SK-N-SH (cell line): Measurements from ENCODE around the gene UNC79. TPM values are rescaled to one million over a fixed set of nuclear protein-coding genes. Genes with fewer than 3 reads are reported as not detected.

Source experiments
- CTCF ChIA-PET: fragments of 300-600, 350-600 bp; formaldehyde crosslinking; extraction: SDS; loops from one replicate; lab custom pipeline; 2021; lab: Yijun Ruan, JAX
- POLR2A ChIA-PET: fragments of 350-600 bp; sonication (Branson Sonifier 250); formaldehyde crosslinking; extraction: SDS; loops from one replicate; lab custom pipeline; 2020; ENCODE audit warnings: antibody characterized with exemption, inconsistent platforms; lab: Yijun Ruan, JAX
- DNase-seq: peaks from one replicate; pipeline ENCODE4 v3.0.0; 2012
- H2AFZ ChIP-seq: fragments of 200-600 bp; sonication (generic); 2 replicates; pipeline ENCODE4 v1.8.1; 2016; ENCODE audit warnings: antibody characterized with exemption, mild to moderate bottlenecking, low read depth
- H3F3A ChIP-seq: fragments of 200-600 bp; sonication (generic); replicated peaks from 2 replicates; pipeline ENCODE3; 2016; ENCODE audit warnings: antibody characterized with exemption, mild to moderate bottlenecking; ENCODE audit not compliant: insufficient read depth
- H3K27ac ChIP-seq, 2 experiments: fragments of 200-500 bp in 1 of 2; fragments of 200-600 bp in 1 of 2; sonication (Bioruptor generic) in 1 of 2; sonication (generic), shearing (Covaris generic) in 1 of 2; 2 replicates each; pipeline versions ENCODE4 v1.5.1 to v1.6.1; 2014 to 2016; ENCODE audit warnings: low read depth in 2 of 2, inconsistent platforms in 1 of 2, low read length in 1 of 2, mild to moderate bottlenecking in 1 of 2, mixed read lengths in 1 of 2
- H3K27me3 ChIP-seq: fragments of 200-600 bp; sonication (generic), shearing (Covaris generic); 2 replicates; pipeline ENCODE4 v1.6.1; 2016; ENCODE audit warnings: mixed run types; ENCODE audit not compliant: insufficient read depth
- H3K36me3 ChIP-seq, 2 experiments: fragments of 200-500 bp in 1 of 2; fragments of 200-600 bp in 1 of 2; sonication (Bioruptor generic) in 1 of 2; sonication (generic) in 1 of 2; replicated peaks in 1 of 2; 2 replicates each; pipeline versions ENCODE3 to v1.5.1; 2014 to 2016; ENCODE audit warnings: low read length in 1 of 2, mild to moderate bottlenecking in 1 of 2; ENCODE audit not compliant: insufficient read depth in 2 of 2, control insufficient read depth in 1 of 2
- H3K4me1 ChIP-seq, 2 experiments: fragments of 200-500 bp in 1 of 2; fragments of 200-600 bp in 1 of 2; sonication (Bioruptor generic) in 1 of 2; sonication (generic), shearing (Covaris generic) in 1 of 2; 2 replicates each; pipeline versions ENCODE4 v1.5.1 to v1.6.1; 2014 to 2016; ENCODE audit warnings: low read depth in 1 of 2, low read length in 1 of 2, mixed run types in 1 of 2; ENCODE audit not compliant: insufficient read depth in 2 of 2, control insufficient read depth in 1 of 2
- H3K4me2 ChIP-seq: fragments of 200-600 bp; sonication (generic), shearing (Covaris generic); 2 replicates; pipeline ENCODE4 v1.6.1; 2017; ENCODE audit warnings: mixed run types
- H3K4me3 ChIP-seq, 2 experiments: fragments of 200-500 bp in 1 of 2; fragments of 200-600 bp in 1 of 2; sonication (Bioruptor generic) in 1 of 2; sonication (generic), shearing (Covaris generic) in 1 of 2; 2 replicates each; pipeline versions ENCODE4 v1.5.1 to v1.8.1; 2014 to 2016; ENCODE audit warnings: low read depth in 2 of 2, inconsistent platforms in 1 of 2, low read length in 1 of 2, mild to moderate bottlenecking in 1 of 2, mixed read lengths in 1 of 2, moderate library complexity in 1 of 2
- H3K79me2 ChIP-seq: fragments of 200-600 bp; sonication (generic); 2 replicates; pipeline ENCODE4 v1.8.1; 2017; ENCODE audit warnings: mild to moderate bottlenecking; ENCODE audit not compliant: insufficient read depth
- H3K9ac ChIP-seq: fragments of 200-600 bp; sonication (generic); 2 replicates; pipeline ENCODE4 v1.6.1; 2017; ENCODE audit warnings: mixed run types
- H3K9me2 ChIP-seq: fragments of 200-600 bp; sonication (generic); 2 replicates; pipeline ENCODE4 v1.6.1; 2017; ENCODE audit warnings: mixed run types
- H3K9me3 ChIP-seq: fragments of 200-600 bp; sonication (generic); 2 replicates; pipeline ENCODE4 v1.6.1; 2017; ENCODE audit warnings: mixed run types, mild to moderate bottlenecking, moderate library complexity
- H4K20me1 ChIP-seq: fragments of 200-600 bp; sonication (generic); 2 replicates; pipeline ENCODE4 v1.6.1; 2017; ENCODE audit warnings: mild to moderate bottlenecking, mixed run types; ENCODE audit not compliant: insufficient read depth
- EP300 ChIP-seq, 2 experiments: IDR thresholded peaks; 2 replicates each; pipeline versions ENCODE4 v1.4.0 to v1.6.1; 2012; ENCODE audit warnings: borderline replicate concordance in 1 of 2, low read depth in 1 of 2, low read length in 1 of 2
- EZH2phosphoT487 ChIP-seq: fragments of 200-600 bp; sonication (generic); IDR thresholded peaks from 2 replicates; pipeline ENCODE4 v1.6.1; 2017; ENCODE audit warnings: low read depth, mixed run types, mild to moderate bottlenecking, antibody characterized with exemption, moderate library complexity, borderline replicate concordance
- FOXJ3 ChIP-seq: sonication (generic); formaldehyde crosslinking; IDR thresholded peaks from 2 replicates; pipeline ENCODE4 v1.5.1; 2020; ENCODE audit warnings: mild to moderate bottlenecking, missing genetic modification reagents
- FOXM1 ChIP-seq: IDR thresholded peaks from 2 replicates; pipeline ENCODE4 v1.4.0; 2012; ENCODE audit warnings: low read depth, mild to moderate bottlenecking
- GABPA ChIP-seq: IDR thresholded peaks from 2 replicates; pipeline ENCODE4 v1.4.0; 2012; ENCODE audit warnings: low read depth, mild to moderate bottlenecking
- GATA2 ChIP-seq: sonication (generic); formaldehyde crosslinking; IDR thresholded peaks from 2 replicates; pipeline ENCODE4 v1.5.0; 2020; ENCODE audit warnings: mild to moderate bottlenecking, missing genetic modification reagents
- IRF3 ChIP-seq: fragments of 150-350 bp; IDR thresholded peaks from 2 replicates; pipeline ENCODE4 v1.6.1; 2016; ENCODE audit warnings: mild to moderate bottlenecking, low read depth, low read length
- MEF2A ChIP-seq: IDR thresholded peaks from 2 replicates; pipeline ENCODE4 v1.4.0; 2012; ENCODE audit warnings: low read depth, borderline replicate concordance
- MXI1 ChIP-seq: IDR thresholded peaks from 2 replicates; pipeline ENCODE4 v1.6.1; 2012; ENCODE audit warnings: mild to moderate bottlenecking, low read depth, low read length, improper control_type of control experiment
- PBX3 ChIP-seq: IDR thresholded peaks from 2 replicates; pipeline ENCODE4; 2012
- POLR2AphosphoS5 ChIP-seq: IDR thresholded peaks from 2 replicates; pipeline ENCODE4 v1.6.1; 2012; ENCODE audit warnings: low read depth, low read length
- RAD21 ChIP-seq: IDR thresholded peaks from 2 replicates; pipeline ENCODE4 v1.6.1; 2012; ENCODE audit warnings: mild to moderate bottlenecking, low read length
- REST ChIP-seq: IDR thresholded peaks from 2 replicates; pipeline ENCODE4 v1.6.1; 2012; ENCODE audit warnings: mild to moderate bottlenecking, low read depth, low read length, moderate library complexity
- RFX5 ChIP-seq: IDR thresholded peaks from 2 replicates; pipeline ENCODE4 v1.6.1; 2012; ENCODE audit warnings: mild to moderate bottlenecking, improper control_type of control experiment, low read length
- RXRA ChIP-seq: IDR thresholded peaks from 2 replicates; pipeline ENCODE4 v1.4.0; 2012; ENCODE audit warnings: low read depth, mild to moderate bottlenecking, borderline replicate concordance
- SIN3A ChIP-seq: IDR thresholded peaks from 2 replicates; pipeline ENCODE4 v1.6.1; 2012; ENCODE audit warnings: low read depth, mild to moderate bottlenecking, low read length, moderate library complexity, borderline replicate concordance
- SMC3 ChIP-seq: IDR thresholded peaks from 2 replicates; pipeline ENCODE4 v1.6.1; 2012; ENCODE audit warnings: low read depth, low read length, improper control_type of control experiment
- TAF1 ChIP-seq: IDR thresholded peaks from 2 replicates; pipeline ENCODE4 v1.6.1; 2012; ENCODE audit warnings: low read depth, mild to moderate bottlenecking, low read length, moderate library complexity, borderline replicate concordance
- TCF12 ChIP-seq: IDR thresholded peaks from 2 replicates; pipeline ENCODE4 v1.4.0; 2012
- TEAD4 ChIP-seq: IDR thresholded peaks from 2 replicates; pipeline ENCODE4 v1.4.0; 2012; ENCODE audit warnings: mild to moderate bottlenecking, borderline replicate concordance; ENCODE audit not compliant: insufficient read depth
- USF2 ChIP-seq: fragments of 150-350 bp; IDR thresholded peaks from 2 replicates; pipeline ENCODE4 v1.6.1; 2017; ENCODE audit warnings: antibody characterized with exemption, low read length, low read depth, borderline replicate concordance
- WGBS: methylation state at CpG from one replicate; pipeline ENCODE4 v1.1.6; 2017; ENCODE audit warnings: low lambda C conversion rate; 5-methylcytosine and 5-hydroxymethylcytosine counted together
- polyA plus RNA-seq, 3 experiments: library from polyadenylated mRNA; depleted of rRNA; stranded (reverse); fragments of >200 nt; gene quantifications; 2 replicates each; pipeline ENCODE4 v1.2.3, GENCODE V29; 2012

The UNC79 gene
- polyA plus RNA-seq, 1 of the 3 experiments (the other 2 are of a cell fraction) = 0.10 TPM

GRCh38 chr14:93729993-93730392 is 299.3 kb downstream of the UNC79 start:
- Histone ChIP-seq H2AFZ (no peak overlapping the region), H3K4me1 (peaks cover 0 to 28% of the 10 kb centered on the region in 2 experiments; a peak in 2 of 4 replicates)

GRCh38 chr14:93731753-93732152 is 301.0 kb downstream of the UNC79 start:
- Histone ChIP-seq H3K4me1 (peaks cover 0 to 30% of the 10 kb centered on the region in 2 experiments; a peak in 2 of 4 replicates), H3K27ac (no peak overlapping the region), H2AFZ (no peak overlapping the region), H3K36me3 (no peaks in the 10 kb centered on the region), H3K9ac (no peak overlapping the region), H3K27me3 (no peaks in the 10 kb centered on the region), H3K9me2 (no peaks in the 10 kb centered on the region), H4K20me1 (no peaks in the 10 kb centered on the region), H3K79me2 (no peaks in the 10 kb centered on the region), H3K4me2 (no peak overlapping the region), H3K4me3 (no peak overlapping the region), H3K9me3 (no peaks in the 10 kb centered on the region), H3F3A (no peaks in the 10 kb centered on the region)
- TF ChIP-seq FOXJ3 (CRISPR knock-in tag) (no peak), SIN3A (no peak), REST (no peak), SMC3 (no peak), USF2 (no peak), EZH2phosphoT487 (no peak), RXRA (no peak), MXI1 (no peak), TAF1 (no peak), TCF12 (no peak), POLR2AphosphoS5 (no peak), EP300 (IDR thresholded peaks at IDR 0.05; ENCODE audit: borderline replicate concordance in 1 of 2, low read depth in 1 of 2, low read length in 1 of 2) (no peak), RFX5 (no peak), RAD21 (no peak), IRF3 (no peak), MEF2A (no peak)
- POLR2A ChIA-PET = interaction anchor here (0.6 kb wide), 1 partner anchor 96 kb away, joined by 3 read pairs; no protein-coding TSS in a partner anchor
- CTCF ChIA-PET = interaction anchor here (1.5 kb wide), 1 partner anchor 171 kb away, joined by 4 read pairs; no protein-coding TSS in a partner anchor
- DNase-seq = no peak
- 35% methylated on average over 7 of the region's 7 CpGs for WGBS

More at GRCh38 chr14:93729993-93730392, 299.3 kb downstream of the UNC79 start:
- WGBS = 61% methylated on average over 10 of the region's 10 CpGs
- CTCF ChIA-PET = interaction anchor here (0.8 kb wide), 1 partner anchor 58 kb away, joined by 3 read pairs; the partner anchor contains the start of gene PRIMA1
- Histone ChIP-seq H3K4me2 (no peak overlapping the region), H3K36me3 (no peaks in the 10 kb centered on the region), H3K79me2 (no peaks in the 10 kb centered on the region), H3K4me3 (no peak overlapping the region), H3K9me2 (no peaks in the 10 kb centered on the region), H3K27me3 (no peaks in the 10 kb centered on the region), H4K20me1 (no peaks in the 10 kb centered on the region), H3K9ac (no peak overlapping the region), H3K9me3 (no peaks in the 10 kb centered on the region), H3K27ac (no peak overlapping the region), H3F3A (no peaks in the 10 kb centered on the region)
- TF ChIP-seq PBX3 = no peak
- TF ChIP-seq FOXM1 = no peak
- TF ChIP-seq TEAD4 = no peak
- TF ChIP-seq POLR2AphosphoS5 = no peak
- no peak for TF ChIP-seq SIN3A
- no peak for TF ChIP-seq GATA2 (CRISPR knock-in tag)
- TF ChIP-seq GABPA = no peak
- POLR2A ChIA-PET = no interaction called here
- no peak for DNase-seq
